NCI-H2196 (cell line): ENCODE measurements around the gene AGFG2.
A peak's percentile ranks its signal among the peaks of the same experiment; 100 is the strongest.
"Not testable (repeated sequence)": the region's sequence is repeated elsewhere in the genome, so short reads cannot be mapped to it uniquely, and the experiment has no call there.

Source experiments
- DNase-seq: peaks from one replicate; lab custom pipeline; 2025; ENCODE audit not compliant: unreplicated experiment; lab: John Stamatoyannopoulos, UW

AGFG2 gene

DNA sequence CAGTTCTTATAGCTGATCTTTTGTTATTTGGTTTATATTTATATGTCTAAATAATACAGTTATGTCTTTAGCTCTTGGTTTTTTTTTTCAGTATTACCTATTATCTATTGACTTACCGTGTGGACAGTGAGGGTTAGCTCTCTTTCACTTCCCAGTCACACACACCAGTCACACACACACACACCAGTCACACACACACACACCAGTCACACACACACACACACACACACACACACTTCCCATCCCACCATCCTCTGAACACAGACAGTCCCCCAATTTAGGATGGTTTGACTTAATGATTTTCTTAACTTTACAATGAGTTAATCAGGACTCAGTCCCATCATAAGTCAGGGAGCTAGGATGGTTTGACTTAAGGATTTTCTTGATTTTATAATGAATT is 18.9 kb upstream of the AGFG2 start:
- DNase-seq = no peak

- DNase-seq = no peak
Measured at GRCh38 chr7:100521076-100521475, 17.9 kb upstream of the AGFG2 start.

GRCh38 chr7:100521909-100522593 is 17.0 kb upstream of the AGFG2 start:
- not testable (repeated sequence) for DNase-seq

- not testable (repeated sequence) for DNase-seq
Measured at GRCh38 chr7:100523192-100523591, 15.8 kb upstream of the AGFG2 start.

GRCh38 chr7:100528108-100528866 is 10.7 kb upstream of the AGFG2 start:
- not testable (repeated sequence) for DNase-seq

DNA sequence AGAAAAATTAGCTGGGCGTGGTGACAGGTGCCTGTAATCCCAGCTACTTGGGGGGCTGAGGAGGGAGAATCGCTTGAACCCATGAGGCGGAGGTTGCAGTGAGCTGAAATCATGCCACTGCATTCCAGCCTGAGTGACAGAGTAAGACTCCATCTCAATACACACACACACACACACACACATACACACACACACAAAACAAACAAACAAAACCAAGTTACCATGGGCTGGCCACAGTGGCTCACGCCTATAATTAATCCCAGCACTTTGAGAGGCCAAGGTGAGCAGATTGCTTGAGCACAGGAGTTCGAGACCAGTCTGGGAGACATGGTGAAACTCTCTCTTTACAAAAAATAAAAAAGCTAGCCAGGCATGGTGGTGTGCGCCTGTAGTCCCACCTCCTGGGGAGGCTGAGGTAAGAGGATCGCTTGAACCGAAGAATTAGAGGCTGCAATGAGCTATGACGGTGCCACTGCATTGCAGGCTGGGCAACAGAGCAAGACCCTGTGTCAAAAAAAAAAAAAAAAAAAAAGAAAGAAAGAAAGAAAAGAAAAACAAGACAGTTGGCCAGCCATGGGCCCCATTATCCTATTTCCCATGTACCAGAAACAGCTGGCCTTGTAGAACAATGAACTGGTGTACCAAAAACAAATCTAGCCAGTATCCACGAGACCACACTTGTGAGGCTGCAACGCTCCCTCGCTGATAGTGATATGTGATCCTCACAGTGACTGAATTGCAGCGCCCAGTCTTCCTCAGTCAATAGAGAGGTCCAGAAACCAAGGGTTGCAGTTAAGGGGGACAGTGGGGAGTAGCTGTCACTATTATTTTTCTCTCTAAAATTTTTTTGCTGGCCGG is 6.6 kb upstream of the AGFG2 start:
- no peak for DNase-seq

DNA sequence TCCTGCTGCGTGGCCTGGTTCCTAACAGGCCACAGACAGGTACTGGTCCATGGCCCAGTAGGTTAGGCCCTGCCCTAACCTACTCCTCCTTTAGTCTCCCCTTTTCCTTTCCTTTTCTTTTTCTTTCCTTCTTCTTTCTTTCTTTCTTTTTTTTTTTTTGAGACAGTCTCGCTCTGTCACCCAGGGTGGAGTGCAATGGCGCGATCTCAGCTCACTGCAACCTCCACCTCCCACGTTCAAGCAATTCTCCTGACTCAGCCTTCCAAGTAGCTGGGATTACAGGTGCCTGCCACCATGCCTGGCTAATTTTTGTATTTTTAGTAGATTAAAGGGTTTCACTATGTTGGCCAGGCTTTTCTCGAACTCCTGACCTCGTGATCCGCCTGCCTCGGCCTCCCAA is 3.0 kb upstream of the AGFG2 start:
- not testable (repeated sequence) for DNase-seq

DNA sequence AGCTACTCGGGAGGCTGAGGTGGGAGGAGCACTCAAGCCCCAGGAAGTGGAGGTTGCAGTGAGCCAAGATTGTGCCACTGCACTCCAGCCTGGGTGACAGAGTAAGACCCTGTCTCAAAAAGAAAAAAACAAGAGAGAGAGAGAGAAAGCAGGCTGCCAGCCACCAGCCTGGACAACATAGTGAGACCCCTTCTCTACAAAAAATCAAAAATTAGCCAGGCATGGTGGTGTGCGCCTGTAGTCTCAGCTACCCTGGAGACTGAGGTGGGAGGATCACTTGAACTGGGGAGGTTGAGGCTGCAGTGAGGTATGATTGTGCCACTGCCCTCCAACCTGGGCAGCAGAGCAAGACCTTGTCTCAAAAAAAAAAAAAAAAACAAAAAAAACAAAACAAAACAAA is 2.3 kb upstream of the AGFG2 start:
- DNase-seq = not testable (repeated sequence)

GRCh38 chr7:100538348-100538653 is 702 bp upstream of the AGFG2 start:
- no peak for DNase-seq

DNA sequence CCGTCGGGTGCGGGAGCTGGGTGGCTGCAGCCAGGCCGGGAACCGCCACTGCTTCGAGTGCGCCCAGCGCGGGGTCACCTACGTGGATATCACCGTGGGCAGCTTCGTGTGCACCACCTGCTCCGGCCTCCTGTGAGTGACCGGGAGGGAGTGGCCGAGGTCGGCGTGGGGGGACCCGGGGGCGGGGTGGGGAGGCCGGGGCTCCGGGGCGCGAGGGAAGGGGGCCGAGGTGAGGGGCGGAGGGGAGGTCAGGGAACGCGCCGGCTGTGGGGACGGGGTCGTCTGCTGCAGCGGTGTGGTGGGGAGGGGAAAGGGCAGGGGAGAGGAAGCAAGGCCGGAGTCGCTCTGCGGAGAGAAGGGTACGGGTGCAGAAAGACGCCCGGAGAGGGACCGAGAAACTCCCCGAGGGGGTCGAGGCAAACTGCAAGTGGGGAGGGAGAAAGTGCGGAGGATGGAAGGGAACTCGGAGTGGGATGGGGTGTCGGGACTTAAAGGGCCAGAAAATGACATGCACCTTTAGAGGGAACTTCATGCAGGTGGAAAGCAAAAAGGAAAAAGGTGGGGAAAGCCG is 518 bp downstream of the AGFG2 start:
- no peak for DNase-seq

GRCh38 chr7:100540073-100540723 is 1.2 kb downstream of the AGFG2 start:
- no peak for DNase-seq

DNA sequence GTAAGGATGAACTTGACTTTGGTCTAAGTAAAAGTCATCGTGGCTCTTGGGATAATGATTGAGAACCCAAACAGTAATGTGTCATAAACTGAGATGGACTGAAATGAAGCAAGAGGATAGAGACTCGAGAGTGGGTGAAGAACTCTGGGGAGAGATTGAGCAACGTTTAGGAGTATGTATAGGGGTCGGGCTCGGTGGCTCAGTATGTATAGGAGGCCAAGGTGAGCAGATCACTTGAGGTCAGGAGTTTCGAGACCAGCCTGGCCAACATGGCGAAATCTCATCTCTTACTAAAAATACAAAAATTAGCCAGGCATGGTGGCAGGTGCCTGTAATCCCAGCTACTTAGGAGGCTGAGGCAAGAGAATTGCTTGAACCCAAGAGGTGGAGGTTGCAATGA is 2.3 kb downstream of the AGFG2 start:
- DNase-seq = not testable (repeated sequence)

- no peak for DNase-seq
Measured at GRCh38 chr7:100543586-100543985, 4.6 kb downstream of the AGFG2 start.

- no peak for DNase-seq
Measured at GRCh38 chr7:100544386-100544785, 5.4 kb downstream of the AGFG2 start.

- peak; percentile 67 for DNase-seq
Measured at GRCh38 chr7:100544967-100545359, 6.0 kb downstream of the AGFG2 start.

- DNase-seq = peak; percentile 67
Measured at GRCh38 chr7:100545360-100546128, 6.5 kb downstream of the AGFG2 start.

GRCh38 chr7:100546129-100546925 is 7.3 kb downstream of the AGFG2 start:
- peak; percentile 44 for DNase-seq

- peak; percentile 49 for DNase-seq
Measured at GRCh38 chr7:100546926-100547800, 8.2 kb downstream of the AGFG2 start.
